ENCODE measurements around the gene ABHD14A. TPM values are rescaled to one million over a fixed set of nuclear protein-coding genes. Genes with fewer than 3 reads are reported as not detected.

Gene ABHD14A
- total RNA-seq, 1 donor from 2014 or later: 17.8 TPM

DNA sequence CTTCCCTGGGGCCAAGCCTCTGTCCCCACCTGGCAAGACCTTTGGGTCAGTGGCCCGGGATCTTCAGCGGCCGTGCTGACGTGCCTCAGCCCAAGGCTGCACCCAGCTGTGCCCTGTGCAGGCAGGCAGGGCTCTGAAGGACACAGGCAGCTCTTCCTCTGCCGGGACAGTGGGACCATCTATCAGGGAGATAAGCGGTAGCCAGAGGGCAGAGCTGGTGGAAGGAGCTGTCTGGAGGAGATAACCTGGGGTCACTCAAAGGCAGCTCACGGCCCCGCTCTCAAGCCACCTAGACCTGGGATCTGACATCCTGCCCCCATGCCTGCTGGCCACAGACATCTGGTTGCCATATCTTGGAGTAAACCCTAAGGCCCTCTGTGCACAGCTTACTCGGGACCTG lies 54.2 kb downstream of the ABHD14A start:
- Histone ChIP-seq H3K9me3 (no peaks in the 10 kb centered on the region), H3K4me1 (peaks cover 3% of the 10 kb centered on the region), H3K4me3 (no peak overlapping the region), H3K36me3 (no peaks in the 10 kb centered on the region), H3K27me3 (ENCODE audit: low read depth) (no peaks in the 10 kb centered on the region), H3K27ac (no peak overlapping the region)
- TF ChIP-seq CTCF (IDR thresholded peaks at IDR 0.05): no peak
- DNase-seq: no peak
- intact Hi-C loops (cut with DNase I): no loop called here
- no peak for ATAC-seq

DNA sequence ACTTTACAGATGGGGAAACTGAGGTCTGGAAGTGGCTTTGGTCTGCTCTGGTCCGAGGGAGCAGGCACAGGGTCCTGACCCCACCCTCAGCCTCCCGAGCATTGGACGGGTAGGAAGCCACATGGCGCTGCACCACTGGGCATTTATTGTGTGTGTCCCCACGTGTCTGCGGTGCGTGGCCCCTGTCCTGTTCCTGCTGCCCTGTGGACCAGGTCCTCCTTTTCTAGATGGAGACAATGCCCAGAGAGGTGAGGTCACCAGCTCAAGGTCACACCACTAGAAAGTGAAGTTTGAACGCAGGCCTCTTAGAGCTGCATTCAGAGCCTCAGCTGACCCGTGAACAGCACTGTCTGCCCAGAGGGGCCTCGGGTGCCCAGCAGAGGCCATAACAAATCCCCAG lies 54.7 kb downstream of the ABHD14A start:
- no peak overlapping the region for H3K27ac ChIP-seq
- no peak for ATAC-seq
- intact Hi-C loops (cut with DNase I): no loop called here
- no peak overlapping the region for H3K4me3 ChIP-seq
- no peaks in the 10 kb centered on the region for H3K27me3 ChIP-seq (ENCODE audit: low read depth)
- DNase-seq: no peak
- H3K4me1 ChIP-seq: no peaks in the 10 kb centered on the region
- no peak for TF ChIP-seq CTCF (IDR thresholded peaks at IDR 0.05)
- no peaks in the 10 kb centered on the region for H3K36me3 ChIP-seq
- H3K9me3 ChIP-seq: no peaks in the 10 kb centered on the region

Other genes with a start within 250 kb of the ABHD14A start
- gene IQCF6, start 195.8 kb upstream of the ABHD14A start, total RNA-seq: not detected
- gene IQCF2, start 113.4 kb upstream of the ABHD14A start, total RNA-seq: not detected
- gene IQCF5, start 99.5 kb upstream of the ABHD14A start, total RNA-seq: not detected
- not detected for gene IQCF1, start 71.7 kb upstream of the ABHD14A start, total RNA-seq
- gene RRP9, start 33.2 kb upstream of the ABHD14A start, total RNA-seq: 16.2 TPM
- gene PARP3, start 32.7 kb upstream of the ABHD14A start, total RNA-seq: 24.6 TPM
- gene GPR62, start 19.7 kb upstream of the ABHD14A start, total RNA-seq: not detected
- 24.6 TPM for gene PCBP4, start 7.6 kb upstream of the ABHD14A start, total RNA-seq
- 48.8 TPM for gene ABHD14B, start 1.0 kb upstream of the ABHD14A start, total RNA-seq
- 20.6 TPM for gene ACY1, start 8.5 kb downstream of the ABHD14A start, total RNA-seq
- 765 TPM for gene RPL29, start 20.8 kb downstream of the ABHD14A start, total RNA-seq
- 28.8 TPM for gene DUSP7, start 81.5 kb downstream of the ABHD14A start, total RNA-seq
- 2.7 TPM for gene POC1A, start 179.4 kb downstream of the ABHD14A start, total RNA-seq
- 103 TPM for gene ALAS1, start 223.1 kb downstream of the ABHD14A start, total RNA-seq

Measured in lower lobe of right lung (tissue), 2 donors.